ENCODE data around the gene TCFL5. TPM values are rescaled to one million over a fixed set of nuclear protein-coding genes. Genes with fewer than 3 reads are reported as not detected.

The TCFL5 gene
- polyA plus RNA-seq, 3 donors = 0.38 to 3.5 (median 0.89) TPM

DNA sequence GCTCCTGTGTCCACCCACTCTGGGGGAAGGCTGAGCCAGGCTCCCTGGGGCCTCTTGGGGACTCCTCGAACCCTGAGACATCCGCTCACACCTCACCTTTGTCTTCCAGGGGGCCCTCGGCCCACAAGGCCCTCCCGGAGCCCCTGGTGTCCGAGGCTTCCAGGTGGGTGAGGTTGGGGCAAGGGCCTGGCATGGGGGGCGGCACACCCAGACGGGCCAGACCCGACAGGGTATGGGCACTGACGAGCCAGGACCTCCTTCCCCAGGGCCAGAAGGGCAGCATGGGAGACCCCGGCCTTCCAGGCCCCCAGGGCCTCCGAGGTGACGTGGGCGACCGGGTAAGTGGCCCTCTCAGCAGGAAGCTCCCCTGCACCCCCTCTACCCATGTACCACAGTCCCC lies 31.4 kb downstream of the TCFL5 start:
- Mint-ChIP-seq H3K4me3 (no peak overlapping the region), H3K9me3 (no peaks in the 10 kb centered on the region), H3K27me3 (ENCODE audit: low read depth in 3 of 3) (peaks cover 0 to 4% (median 0%) of the 10 kb centered on the region in 3 donors), H3K27ac (no peak overlapping the region), H3K4me1 (peaks cover 25% of the 10 kb centered on the region), H3K36me3 (no peaks in the 10 kb centered on the region)
- Histone ChIP-seq H3K27ac (ENCODE audit: low read depth in 1 of 2, low read length in 2 of 2) (no peak overlapping the region), H3K4me2 (replicated peaks; ENCODE audit: extremely low read depth, low read length, poor library complexity, severe bottlenecking) (no peak overlapping the region), H3K9me3 (replicated peaks in 1 of 2; ENCODE audit: control insufficient read depth in 1 of 2, insufficient read depth in 1 of 2, low read length in 2 of 2) (no peaks in the 10 kb centered on the region), H3K79me2 (ENCODE audit: insufficient read depth, low read length) (no peaks in the 10 kb centered on the region), H3K36me3 (replicated peaks in 1 of 2; ENCODE audit: control insufficient read depth in 1 of 2, insufficient read depth in 2 of 2, low read length in 2 of 2) (no peaks in the 10 kb centered on the region), H2AFZ (ENCODE audit: insufficient read depth, low read depth, low read length, poor library complexity, severe bottlenecking) (no peak overlapping the region), H3K4me3 (replicated peaks in 1 of 3; ENCODE audit: low read depth in 2 of 3, low read length in 3 of 3) (no peak overlapping the region), H3K4me1 (ENCODE audit: control insufficient read depth in 1 of 2, insufficient read depth in 2 of 2, low read length in 2 of 2) (peaks cover 27 to 33% of the 10 kb centered on the region in 2 donors), H3K9ac (ENCODE audit: insufficient read depth, low read length, poor library complexity, severe bottlenecking) (no peak overlapping the region), H3K27me3 (ENCODE audit: control insufficient read depth in 2 of 2, insufficient read depth in 2 of 2, low read length in 2 of 2) (no peaks in the 10 kb centered on the region), H4K20me1 (ENCODE audit: insufficient read depth, low read length) (no peaks in the 10 kb centered on the region)
- intact Hi-C loops (cut with micrococcal nuclease) = no loop called here
- DNase-seq = peak in 1 of 3 donors; percentile 1
- WGBS (ENCODE audit: insufficient coverage) = 96% methylated on average over 6 of the region's 14 CpGs
- TF ChIP-seq, protein P1, sequence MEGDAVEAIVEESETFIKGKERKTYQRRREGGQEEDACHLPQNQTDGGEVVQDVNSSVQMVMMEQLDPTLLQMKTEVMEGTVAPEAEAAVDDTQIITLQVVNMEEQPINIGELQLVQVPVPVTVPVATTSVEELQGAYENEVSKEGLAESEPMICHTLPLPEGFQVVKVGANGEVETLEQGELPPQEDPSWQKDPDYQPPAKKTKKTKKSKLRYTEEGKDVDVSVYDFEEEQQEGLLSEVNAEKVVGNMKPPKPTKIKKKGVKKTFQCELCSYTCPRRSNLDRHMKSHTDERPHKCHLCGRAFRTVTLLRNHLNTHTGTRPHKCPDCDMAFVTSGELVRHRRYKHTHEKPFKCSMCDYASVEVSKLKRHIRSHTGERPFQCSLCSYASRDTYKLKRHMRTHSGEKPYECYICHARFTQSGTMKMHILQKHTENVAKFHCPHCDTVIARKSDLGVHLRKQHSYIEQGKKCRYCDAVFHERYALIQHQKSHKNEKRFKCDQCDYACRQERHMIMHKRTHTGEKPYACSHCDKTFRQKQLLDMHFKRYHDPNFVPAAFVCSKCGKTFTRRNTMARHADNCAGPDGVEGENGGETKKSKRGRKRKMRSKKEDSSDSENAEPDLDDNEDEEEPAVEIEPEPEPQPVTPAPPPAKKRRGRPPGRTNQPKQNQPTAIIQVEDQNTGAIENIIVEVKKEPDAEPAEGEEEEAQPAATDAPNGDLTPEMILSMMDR (IDR thresholded peaks at IDR 0.05) = no peak

DNA sequence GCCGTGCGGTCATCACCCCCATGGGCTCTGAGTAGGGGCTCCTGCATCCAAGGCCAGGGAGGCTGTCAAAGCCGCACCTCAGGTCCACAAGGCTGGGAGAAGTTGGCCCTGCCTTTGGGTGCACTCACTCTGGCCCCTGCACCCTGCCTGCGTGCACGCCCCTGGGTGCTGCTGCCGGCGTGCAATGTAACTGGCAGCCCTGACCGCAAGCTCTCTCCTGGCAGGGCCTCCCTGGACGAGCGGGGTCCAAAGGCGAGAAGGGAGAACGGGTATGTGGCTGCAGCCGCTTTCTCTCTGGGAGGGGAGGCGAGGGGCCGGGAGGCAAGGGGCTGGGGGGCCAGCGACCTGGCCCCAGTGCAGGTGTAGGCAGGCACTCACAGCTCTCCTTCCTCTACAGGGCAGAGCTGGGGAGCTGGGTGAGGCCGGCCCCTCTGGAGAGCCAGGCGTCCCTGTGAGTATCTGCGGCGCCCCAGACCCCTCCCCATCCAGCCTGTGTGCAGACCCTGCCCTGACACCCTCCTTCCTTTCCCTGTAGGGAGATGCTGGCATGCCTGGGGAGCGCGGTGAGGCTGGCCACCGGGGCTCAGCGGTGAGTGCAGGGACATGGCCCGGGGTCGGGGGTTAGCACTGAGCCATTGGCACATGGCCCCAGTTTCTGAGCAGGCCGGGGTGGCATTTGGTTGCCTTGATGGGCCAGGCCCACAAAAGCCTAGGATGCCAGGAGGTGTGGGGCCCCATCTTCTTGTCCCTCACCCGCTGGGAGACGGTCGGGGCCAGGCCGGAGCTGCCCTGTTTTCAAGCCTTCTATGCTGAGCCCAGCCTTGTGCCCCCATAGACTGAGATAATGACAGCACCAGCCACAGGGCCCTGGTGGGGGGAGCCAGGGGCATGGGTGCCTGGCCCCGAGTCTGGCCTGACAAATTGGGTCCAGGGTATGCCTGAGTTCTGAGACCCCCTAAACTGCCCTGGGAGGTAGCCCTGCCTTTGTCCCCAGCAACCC lies 32.1 kb downstream of the TCFL5 start:
- H3K27ac ChIP-seq (ENCODE audit: low read depth in 1 of 2, low read length in 2 of 2) = no peak overlapping the region
- H3K4me3 ChIP-seq (replicated peaks in 1 of 3; ENCODE audit: low read depth in 2 of 3, low read length in 3 of 3) = no peak overlapping the region
- H4K20me1 ChIP-seq (ENCODE audit: insufficient read depth, low read length) = no peaks in the 10 kb centered on the region
- H3K9ac ChIP-seq (ENCODE audit: insufficient read depth, low read length, poor library complexity, severe bottlenecking) = no peak overlapping the region
- no peaks in the 10 kb centered on the region for H3K36me3 ChIP-seq (replicated peaks in 1 of 2; ENCODE audit: control insufficient read depth in 1 of 2, insufficient read depth in 2 of 2, low read length in 2 of 2)
- no peaks in the 10 kb centered on the region for H3K27me3 ChIP-seq (ENCODE audit: control insufficient read depth in 2 of 2, insufficient read depth in 2 of 2, low read length in 2 of 2)
- H3K4me2 ChIP-seq (replicated peaks; ENCODE audit: extremely low read depth, low read length, poor library complexity, severe bottlenecking) = no peak overlapping the region
- DNase-seq = peak in 1 of 3 donors; percentile 2
- intact Hi-C loops (cut with micrococcal nuclease) = no loop called here
- H3K4me3 Mint-ChIP-seq = no peak overlapping the region
- WGBS (ENCODE audit: insufficient coverage) = 97% methylated on average over 25 of the region's 32 CpGs
- no peak overlapping the region for H2AFZ ChIP-seq (ENCODE audit: insufficient read depth, low read depth, low read length, poor library complexity, severe bottlenecking)
- no peaks in the 10 kb centered on the region for H3K9me3 Mint-ChIP-seq
- H3K79me2 ChIP-seq (ENCODE audit: insufficient read depth, low read length) = no peaks in the 10 kb centered on the region
- H3K4me1 ChIP-seq (ENCODE audit: control insufficient read depth in 1 of 2, insufficient read depth in 2 of 2, low read length in 2 of 2) = peaks cover 30 to 37% of the 10 kb centered on the region in 2 donors
- peaks cover 0 to 4% (median 0%) of the 10 kb centered on the region in 3 donors for H3K27me3 Mint-ChIP-seq (ENCODE audit: low read depth in 3 of 3)
- no peak overlapping the region for H3K27ac Mint-ChIP-seq
- TF ChIP-seq, protein P1 (IDR thresholded peaks at IDR 0.05) = no peak
- no peaks in the 10 kb centered on the region for H3K36me3 Mint-ChIP-seq
- no peaks in the 10 kb centered on the region for H3K9me3 ChIP-seq (replicated peaks in 1 of 2; ENCODE audit: control insufficient read depth in 1 of 2, insufficient read depth in 1 of 2, low read length in 2 of 2)
- H3K4me1 Mint-ChIP-seq = peaks cover 27% of the 10 kb centered on the region

Measured in CD14-positive monocyte (primary cell).